Ascending aorta (tissue), 2 donors: ENCODE results near the gene SLC27A2. TPM values are rescaled to one million over a fixed set of nuclear protein-coding genes. Genes with fewer than 3 reads are reported as not detected.

Experiments used
- DNase-seq, 2 donors: peaks; one replicate each; pipeline ENCODE4 v3.0.0-alpha.2; 2019; ENCODE audit warnings: low spot score in 2 of 2
- H3K27ac ChIP-seq, 2 donors: fragments of 200-600 bp; sonication (generic); one replicate each; pipeline ENCODE4 v1.5.1; 2016 to 2017; ENCODE audit warnings: mild to moderate bottlenecking in 1 of 2
- H3K27me3 ChIP-seq: fragments of 200-600 bp; sonication (generic); one replicate; pipeline ENCODE4 v1.5.1; 2017
- H3K36me3 ChIP-seq, 2 donors: fragments of 200-600 bp; sonication (generic); one replicate each; pipeline ENCODE4 v1.5.1; 2016
- H3K4me1 ChIP-seq, 2 donors: fragments of 200-600 bp; sonication (generic); one replicate each; pipeline ENCODE4 v1.5.1; 2016 to 2017; ENCODE audit warnings: mild to moderate bottlenecking in 1 of 2
- H3K4me3 ChIP-seq, 2 donors: fragments of 200-600 bp; sonication (generic); one replicate each; pipeline ENCODE4 v1.5.1; 2016 to 2017; ENCODE audit warnings: mild to moderate bottlenecking in 1 of 2
- H3K9me3 ChIP-seq, 2 donors: fragments of 200-600 bp; sonication (generic); one replicate each; pipeline ENCODE4 v1.5.1; 2016
- intact Hi-C: fragments of 100-400 bp; cut with DNase I; formaldehyde crosslinking; loops from one replicate; pipeline ENCODE4 v1.15.1; 2023
- total RNA-seq: library from RNA; depleted of rRNA; stranded (reverse); fragments of >200 nt; gene quantifications from one replicate; pipeline ENCODE4 v1.1.0, GENCODE V29; 2016
- TF ChIP-seq, protein P1 (sequence below), 3 experiments: fragments of 200-600 bp in 2 of 3; fragments of 450-650 bp in 1 of 3; sonication (generic) in 2 of 3; IDR thresholded peaks; one replicate each; pipeline ENCODE4 v1.5.1; 2016 to 2019; ENCODE audit warnings: antibody characterized with exemption in 3 of 3, mild to moderate bottlenecking in 1 of 3, moderate library complexity in 1 of 3

The SLC27A2 gene
- total RNA-seq, 1 donor from 2014 or later, result not detected

DNA sequence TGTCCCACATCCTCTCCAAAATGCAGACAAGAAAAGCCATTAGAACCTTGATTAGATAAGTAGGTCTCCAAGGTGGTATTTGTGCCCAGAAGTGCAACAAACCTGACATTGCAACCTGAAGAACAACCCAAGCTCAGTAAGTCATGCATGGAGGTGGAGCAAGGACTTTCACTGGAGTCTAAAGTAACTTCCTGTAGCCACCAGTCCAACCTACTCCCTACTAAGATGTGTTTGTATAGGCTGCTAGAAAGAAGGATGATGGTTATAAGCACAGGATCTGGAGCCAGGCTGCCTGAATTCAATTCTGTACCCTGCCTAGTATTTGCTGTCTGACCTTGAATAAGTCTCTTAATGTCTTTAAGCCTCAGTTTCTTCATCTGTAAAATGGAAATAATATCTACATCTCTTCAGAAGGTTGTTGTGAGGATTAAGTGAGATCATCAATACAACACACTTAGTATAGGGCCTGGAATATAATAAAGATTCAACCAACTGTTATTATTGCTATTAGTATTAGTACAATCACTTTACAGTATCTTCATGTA lies 51.3 kb downstream of the SLC27A2 start:
- Histone ChIP-seq H3K4me3 (no peak overlapping the region), H3K4me1 (no peaks in the 10 kb centered on the region), H3K36me3 (no peaks in the 10 kb centered on the region), H3K27me3 (no peaks in the 10 kb centered on the region), H3K9me3 (no peaks in the 10 kb centered on the region), H3K27ac (no peak overlapping the region)
- intact Hi-C loops, result no loop called here
- no peak for DNase-seq
- TF ChIP-seq, protein P1, sequence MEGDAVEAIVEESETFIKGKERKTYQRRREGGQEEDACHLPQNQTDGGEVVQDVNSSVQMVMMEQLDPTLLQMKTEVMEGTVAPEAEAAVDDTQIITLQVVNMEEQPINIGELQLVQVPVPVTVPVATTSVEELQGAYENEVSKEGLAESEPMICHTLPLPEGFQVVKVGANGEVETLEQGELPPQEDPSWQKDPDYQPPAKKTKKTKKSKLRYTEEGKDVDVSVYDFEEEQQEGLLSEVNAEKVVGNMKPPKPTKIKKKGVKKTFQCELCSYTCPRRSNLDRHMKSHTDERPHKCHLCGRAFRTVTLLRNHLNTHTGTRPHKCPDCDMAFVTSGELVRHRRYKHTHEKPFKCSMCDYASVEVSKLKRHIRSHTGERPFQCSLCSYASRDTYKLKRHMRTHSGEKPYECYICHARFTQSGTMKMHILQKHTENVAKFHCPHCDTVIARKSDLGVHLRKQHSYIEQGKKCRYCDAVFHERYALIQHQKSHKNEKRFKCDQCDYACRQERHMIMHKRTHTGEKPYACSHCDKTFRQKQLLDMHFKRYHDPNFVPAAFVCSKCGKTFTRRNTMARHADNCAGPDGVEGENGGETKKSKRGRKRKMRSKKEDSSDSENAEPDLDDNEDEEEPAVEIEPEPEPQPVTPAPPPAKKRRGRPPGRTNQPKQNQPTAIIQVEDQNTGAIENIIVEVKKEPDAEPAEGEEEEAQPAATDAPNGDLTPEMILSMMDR (IDR thresholded peaks at IDR 0.05), result no peak

DNA sequence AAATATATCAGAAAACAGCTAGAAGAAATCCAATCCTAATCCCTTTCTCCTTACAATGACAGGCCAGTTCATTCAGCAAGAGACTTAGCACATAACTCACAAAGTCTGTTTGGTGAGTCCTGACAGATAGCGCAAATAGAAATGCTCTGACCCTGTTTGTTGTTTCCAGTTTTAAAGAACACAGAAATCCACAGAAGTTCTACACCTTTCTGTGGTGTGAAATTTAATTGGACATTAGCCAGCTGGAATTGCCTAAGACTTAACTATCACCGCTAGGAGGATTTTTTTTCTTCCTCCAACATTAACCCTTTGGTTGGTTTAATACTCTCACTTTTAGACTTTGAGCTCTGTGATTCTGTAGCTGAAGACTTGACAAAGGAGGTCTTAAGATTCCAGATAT lies 52.8 kb downstream of the SLC27A2 start:
- TF ChIP-seq, protein P1 (IDR thresholded peaks at IDR 0.05), result no peak
- H3K4me3 ChIP-seq, result no peak overlapping the region
- no peak for DNase-seq
- no peaks in the 10 kb centered on the region for H3K9me3 ChIP-seq
- intact Hi-C loops, result no loop called here
- no peaks in the 10 kb centered on the region for H3K27me3 ChIP-seq
- no peaks in the 10 kb centered on the region for H3K36me3 ChIP-seq
- no peak overlapping the region for H3K27ac ChIP-seq
- H3K4me1 ChIP-seq, result no peaks in the 10 kb centered on the region

DNA sequence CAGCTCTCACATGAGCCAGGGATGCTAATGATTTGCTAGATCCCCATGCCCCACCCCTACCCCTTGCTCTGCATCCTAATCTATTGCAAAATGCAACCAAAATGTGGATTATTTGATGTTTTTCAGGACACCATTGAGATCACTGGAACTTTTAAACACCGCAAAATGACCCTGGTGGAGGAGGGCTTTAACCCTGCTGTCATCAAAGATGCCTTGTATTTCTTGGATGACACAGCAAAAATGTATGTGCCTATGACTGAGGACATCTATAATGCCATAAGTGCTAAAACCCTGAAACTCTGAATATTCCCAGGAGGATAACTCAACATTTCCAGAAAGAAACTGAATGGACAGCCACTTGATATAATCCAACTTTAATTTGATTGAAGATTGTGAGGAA lies 53.8 kb downstream of the SLC27A2 start:
- Histone ChIP-seq H3K9me3 (no peaks in the 10 kb centered on the region), H3K27ac (no peak overlapping the region), H3K4me3 (no peak overlapping the region), H3K36me3 (no peaks in the 10 kb centered on the region), H3K4me1 (no peaks in the 10 kb centered on the region), H3K27me3 (no peaks in the 10 kb centered on the region)
- TF ChIP-seq, protein P1 (IDR thresholded peaks at IDR 0.05), result no peak
- intact Hi-C loops, result no loop called here
- DNase-seq, result no peak

DNA sequence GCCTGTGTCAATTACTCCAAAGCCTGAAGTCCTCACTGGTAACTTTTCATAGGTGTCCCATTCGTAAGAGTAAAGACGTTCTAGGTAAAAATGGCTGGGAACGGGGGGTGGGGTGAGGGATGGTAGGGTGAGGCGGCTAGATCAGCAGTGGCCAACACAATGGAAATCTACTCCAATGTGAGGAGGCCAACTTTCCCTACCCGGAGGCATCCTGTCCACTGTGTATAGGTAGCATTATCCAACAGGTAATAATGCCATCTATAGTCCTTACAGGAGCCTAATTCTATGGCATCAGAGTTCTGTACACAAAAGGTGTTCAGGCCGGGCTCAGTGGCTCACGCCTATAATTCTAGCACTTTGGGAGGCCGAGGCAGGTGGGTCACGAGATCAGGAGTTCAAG lies 54.4 kb downstream of the SLC27A2 start:
- Histone ChIP-seq H3K9me3 (no peaks in the 10 kb centered on the region), H3K36me3 (no peaks in the 10 kb centered on the region), H3K27ac (no peak overlapping the region), H3K27me3 (no peaks in the 10 kb centered on the region), H3K4me3 (no peak overlapping the region), H3K4me1 (no peaks in the 10 kb centered on the region)
- DNase-seq, result no peak
- TF ChIP-seq, protein P1 (IDR thresholded peaks at IDR 0.05), result no peak
- intact Hi-C loops, result no loop called here

DNA sequence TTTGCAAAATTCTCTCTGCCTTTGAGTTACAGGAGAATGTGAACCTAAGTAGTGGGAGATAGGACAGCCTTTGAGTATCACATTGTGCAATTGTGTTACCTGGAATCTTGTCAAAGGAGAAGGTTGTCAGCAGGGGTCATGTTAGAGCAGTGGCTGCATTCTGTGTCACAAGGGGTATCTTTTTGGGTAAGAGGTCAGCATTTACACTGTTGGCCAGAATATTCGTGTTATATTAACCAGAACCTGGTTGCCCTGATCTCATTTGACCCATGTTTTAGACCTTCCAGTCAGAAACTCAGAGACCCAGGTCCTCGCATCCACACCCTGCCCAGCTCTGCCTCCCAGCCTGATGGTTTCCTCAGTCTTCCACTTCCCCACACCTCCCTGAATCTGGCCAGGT lies 56.3 kb downstream of the SLC27A2 start:
- TF ChIP-seq, protein P1 (IDR thresholded peaks at IDR 0.05), result no peak
- no peak for DNase-seq

More for the DNA sequence above, 56.3 kb downstream of the SLC27A2 start:
- intact Hi-C loops, result no loop called here
- Histone ChIP-seq H3K9me3 (no peaks in the 10 kb centered on the region), H3K27ac (no peak overlapping the region), H3K4me3 (no peak overlapping the region), H3K27me3 (no peaks in the 10 kb centered on the region), H3K36me3 (no peaks in the 10 kb centered on the region), H3K4me1 (no peaks in the 10 kb centered on the region)
